GM18499 (cell line): ENCODE results near the gene TEDC2.

ENCODE experiments used
- ATAC-seq: cut with Tn5 transposase; IDR thresholded peaks from one replicate; pipeline ENCODE4 v1.9.1; 2021; ENCODE audit warnings: moderate number of reproducible peaks; ENCODE audit not compliant: insufficient read depth, unreplicated experiment

The TEDC2 gene

DNA sequence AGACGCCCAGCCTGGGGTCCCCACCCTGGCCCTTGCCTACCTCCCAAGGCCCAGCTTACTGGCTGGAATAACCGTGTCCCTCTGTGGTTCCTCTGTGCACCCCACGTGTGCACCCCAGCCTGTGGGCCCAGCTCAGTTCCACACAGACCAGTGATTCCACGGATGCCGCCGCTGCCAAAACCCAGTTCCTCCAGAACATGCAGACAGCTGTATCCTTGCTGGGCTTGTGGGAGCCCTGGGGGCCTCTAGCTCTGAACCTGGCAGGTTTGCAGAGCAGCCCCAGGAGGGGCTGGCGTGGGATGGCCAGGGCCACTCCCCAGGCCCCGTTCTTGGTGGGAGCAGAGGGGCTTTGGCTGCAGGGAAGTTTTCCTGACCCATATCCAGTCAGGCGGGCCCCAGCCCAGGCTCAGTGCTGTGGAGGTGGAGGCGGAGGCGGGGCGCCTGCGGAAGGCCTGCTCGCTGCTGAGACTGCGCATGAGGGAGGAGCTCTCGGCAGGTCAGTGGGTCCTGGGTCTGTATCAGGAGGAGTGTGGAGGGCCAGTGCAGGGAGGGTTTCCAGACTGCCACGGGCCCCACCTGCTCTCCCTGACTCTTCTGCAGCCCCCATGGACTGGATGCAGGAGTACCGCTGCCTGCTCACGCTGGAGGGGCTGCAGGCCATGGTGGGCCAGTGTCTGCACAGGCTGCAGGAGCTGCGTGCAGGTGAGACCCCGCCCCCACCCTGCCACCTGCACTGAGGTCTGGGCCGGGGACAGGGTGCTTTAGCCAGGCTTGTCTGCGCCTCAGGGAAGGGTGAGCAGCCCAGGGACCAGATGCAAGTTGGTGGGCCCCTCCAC lies 2.3 kb downstream of the TEDC2 start:
- ATAC-seq: no peak

DNA sequence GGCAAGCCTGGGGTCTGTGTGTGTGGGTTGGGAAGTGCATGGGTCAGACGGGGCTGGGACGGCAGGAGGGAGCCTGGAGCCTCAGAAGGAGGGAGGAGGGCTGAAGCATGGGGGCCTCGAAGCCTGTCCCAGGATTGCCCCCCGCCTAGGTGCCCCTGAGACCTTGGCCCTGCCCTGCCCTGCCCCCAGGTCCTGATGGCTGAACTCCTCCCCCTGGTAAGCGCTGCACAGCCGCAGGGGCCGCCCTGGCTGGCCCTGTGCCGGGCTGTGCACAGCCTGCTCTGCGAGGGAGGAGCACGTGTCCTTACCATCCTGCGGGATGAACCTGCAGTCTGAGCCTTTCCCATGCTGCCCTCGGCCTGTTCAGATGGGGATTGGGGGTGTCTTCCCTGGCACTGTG lies 4.4 kb downstream of the TEDC2 start:
- no peak for ATAC-seq

DNA sequence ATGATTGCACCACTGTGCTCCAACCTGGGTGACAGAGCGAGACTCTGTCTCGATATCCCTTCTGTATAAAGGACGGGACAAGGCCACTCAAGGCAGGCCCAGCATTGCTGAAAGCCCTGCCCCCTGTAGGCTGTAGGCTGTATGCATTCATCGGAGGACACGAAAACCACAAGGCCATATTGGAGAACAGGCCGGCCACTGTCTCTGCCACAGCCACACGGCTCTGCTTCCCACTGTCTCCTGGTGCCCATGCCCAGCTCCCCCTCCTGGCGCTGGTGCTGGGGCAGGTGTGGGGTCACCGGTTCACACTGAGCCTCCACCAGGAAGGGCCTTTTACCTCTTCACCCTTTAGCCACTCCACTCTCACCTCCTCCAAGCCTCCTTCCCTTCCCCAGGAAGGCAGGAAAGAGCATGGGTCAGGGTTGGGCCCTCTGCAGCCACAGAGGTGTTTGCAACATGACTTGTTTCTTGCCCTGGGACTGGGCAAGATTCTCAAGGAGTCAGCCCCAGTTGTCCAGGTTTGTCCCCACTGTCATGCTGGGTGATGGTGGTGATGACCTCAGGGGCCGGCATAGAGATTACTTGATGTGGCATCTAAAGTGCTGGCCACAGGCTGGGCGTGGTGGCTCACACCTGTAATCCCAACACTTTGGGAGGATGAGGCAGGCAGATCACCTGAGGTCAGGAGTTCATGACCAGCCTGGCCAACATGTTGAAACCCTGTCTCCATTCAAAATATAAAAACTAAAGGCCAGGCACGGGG lies 5.9 kb downstream of the TEDC2 start:
- ATAC-seq: no peak

DNA sequence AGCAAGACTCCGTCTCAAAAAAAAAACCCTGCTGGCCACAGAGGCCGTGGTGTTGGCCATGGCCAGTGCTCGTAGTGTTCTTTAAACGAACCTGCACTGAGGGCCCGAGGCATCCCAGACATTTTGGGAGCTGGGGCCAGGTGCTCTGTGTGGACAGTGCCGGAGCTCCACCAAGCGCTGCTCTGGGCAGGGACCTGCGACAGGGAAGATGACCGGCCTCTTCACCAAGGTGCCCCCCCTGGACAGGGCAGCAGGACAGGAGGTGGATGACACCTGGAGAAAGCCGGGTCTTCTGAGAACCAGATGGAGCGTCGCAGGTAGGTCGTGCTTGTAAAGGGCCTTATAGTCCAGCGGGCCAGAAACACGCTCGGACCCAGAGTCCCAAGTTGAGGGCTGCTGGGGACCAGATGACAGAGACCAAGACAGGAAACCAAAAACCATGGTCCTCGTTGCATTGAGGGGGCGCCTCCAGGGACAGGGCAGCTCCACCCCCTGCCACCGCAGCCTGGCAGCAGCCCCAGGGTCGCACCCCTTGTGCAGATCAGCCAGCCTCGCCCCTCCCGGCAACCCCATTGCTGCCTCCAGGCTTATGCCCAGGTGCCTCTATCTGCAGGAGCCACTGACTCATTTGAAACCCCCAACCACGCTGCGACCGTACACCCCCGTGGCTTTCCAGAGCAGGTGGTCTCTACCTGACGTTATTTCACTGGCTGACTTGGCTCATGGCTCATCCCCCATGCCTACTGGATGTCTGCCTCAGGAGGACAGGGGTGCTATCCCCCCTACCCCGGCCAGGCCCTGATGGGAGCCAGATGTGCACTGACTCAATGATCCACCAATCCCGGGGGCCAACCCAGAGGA lies 7.0 kb downstream of the TEDC2 start:
- ATAC-seq: no peak

DNA sequence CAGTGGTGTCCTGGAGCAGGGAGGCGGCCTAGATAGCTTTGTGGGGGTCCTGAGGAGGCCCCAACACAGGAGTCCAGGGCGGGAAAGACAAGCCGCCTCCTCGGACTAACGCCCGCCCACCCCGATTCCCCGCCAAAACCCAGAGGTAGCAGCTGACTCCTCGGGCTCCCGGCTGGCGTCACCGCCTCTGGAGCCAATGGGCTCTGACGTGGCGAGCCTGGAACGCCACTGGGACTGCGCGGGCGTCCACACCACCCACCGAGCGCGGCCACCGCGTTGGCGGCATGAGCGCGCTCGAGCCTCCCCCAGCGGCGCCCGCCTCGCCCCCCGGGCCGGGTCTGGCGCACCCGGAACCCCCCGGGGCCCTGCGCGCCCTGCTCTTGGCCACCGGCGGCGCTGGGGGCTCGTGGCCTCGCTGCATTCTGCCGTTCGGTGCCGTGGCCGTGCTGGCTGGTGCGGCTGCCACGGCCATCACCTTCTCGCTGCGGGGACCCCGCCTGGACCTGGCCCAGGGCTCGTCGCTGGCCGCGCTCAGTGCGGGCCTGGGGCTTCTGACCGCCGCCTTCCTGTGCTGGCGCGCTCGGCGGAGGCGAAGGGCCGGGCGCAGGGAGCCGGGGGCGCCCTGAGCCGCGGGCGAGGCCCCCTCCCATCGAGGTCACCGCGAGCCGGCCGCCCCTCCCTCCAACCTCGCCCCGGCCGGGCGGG lies 7.8 kb downstream of the TEDC2 start:
- ATAC-seq: no peak

DNA sequence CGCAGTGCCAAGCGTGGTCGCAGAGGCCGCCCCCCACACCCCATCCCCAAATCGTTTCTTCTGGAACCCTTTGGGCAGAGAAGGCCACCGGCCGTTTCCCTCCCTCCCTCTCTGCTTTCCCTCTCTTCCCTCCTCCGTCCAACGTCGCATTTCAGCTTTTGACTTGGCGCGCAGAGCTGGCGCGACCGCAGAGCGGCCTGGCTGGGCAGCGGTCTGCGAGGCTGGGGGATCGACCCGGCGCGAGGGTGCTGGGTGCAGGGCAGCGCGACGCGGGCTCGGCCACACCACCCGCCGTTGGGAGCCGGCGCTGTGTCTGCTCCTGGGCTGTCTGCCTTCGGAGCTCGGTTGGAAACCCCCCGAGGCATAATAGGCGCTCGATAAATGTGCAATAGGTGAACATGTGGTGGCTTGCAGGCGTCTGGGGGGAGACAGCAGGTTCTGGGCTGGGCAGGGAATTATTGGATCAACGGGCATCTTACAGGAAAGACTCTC lies 8.4 kb downstream of the TEDC2 start:
- ATAC-seq: no peak

DNA sequence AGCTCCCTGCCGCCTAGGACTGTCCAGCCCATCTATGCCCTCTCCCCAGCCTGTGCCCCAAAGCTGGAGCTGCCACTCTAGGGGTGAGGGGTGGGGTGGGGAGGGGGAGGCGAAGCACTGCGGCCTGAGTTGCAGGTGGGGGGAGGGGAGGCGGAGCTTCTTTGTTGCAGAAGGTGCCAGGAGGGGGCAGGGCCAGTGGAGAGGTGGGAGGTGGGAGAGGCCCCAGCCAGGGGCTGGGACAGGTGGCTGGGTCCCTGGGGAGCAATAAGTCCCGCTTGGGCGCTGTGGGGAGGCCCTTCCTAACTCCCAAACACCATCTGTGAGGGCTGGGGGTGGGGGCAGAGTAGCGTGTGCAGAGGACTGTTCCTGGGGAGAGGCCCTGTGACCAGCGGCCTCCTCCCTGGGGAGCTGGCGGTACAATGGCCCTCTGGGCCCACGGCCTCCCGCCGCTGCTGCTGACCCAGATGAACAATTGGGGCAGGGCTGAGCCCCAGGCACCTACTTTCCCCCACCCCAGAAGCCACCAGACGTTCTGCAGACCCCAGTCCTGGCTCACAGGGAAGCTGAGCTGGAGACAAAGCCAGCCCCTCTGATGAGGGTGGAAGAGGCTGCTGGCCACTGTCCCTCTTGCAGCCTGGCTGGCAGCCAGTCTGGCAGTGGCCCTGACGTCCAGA lies 9.0 kb downstream of the TEDC2 start:
- ATAC-seq: no peak

DNA sequence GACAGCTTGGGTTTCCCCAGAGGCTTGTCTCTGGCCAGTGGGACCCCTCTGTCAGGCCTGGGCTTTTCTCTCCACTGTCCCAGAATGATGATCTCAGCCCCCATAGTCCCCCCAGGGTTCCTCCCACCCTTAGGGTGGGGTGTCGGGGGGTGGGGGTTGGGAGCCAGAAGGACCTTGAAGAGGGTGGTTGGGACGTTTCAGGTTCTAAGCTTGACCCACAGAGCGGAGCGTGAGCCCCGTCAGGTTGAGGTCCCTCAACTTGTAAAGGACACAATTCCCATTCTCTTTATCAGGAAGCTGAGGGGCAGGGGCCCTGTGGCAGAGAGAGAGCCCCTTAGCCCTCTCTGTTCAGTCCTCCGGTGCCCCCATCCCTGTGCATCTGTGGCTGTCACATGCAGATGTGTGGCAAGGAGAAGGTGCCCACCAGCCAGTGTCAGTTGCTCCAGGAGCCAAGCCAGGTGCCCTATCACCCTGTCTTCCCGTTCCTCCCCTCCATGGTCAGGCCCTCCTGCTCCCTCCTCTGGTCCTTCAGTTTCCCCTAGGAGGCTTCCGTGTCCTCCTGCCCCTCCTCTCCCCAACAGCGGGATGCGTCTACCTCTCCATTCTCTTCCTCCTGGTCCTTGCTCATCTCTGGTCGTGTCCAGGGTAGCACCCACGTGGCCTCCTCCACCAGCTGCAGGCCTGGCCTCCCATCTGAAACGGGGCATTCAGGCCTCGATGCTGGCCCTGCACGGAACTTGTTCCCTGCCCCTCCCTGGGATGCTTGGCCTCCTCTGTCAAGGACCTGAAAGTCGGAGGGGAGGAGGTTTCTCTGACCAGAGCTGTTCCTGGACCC lies 9.7 kb downstream of the TEDC2 start:
- no peak for ATAC-seq

DNA sequence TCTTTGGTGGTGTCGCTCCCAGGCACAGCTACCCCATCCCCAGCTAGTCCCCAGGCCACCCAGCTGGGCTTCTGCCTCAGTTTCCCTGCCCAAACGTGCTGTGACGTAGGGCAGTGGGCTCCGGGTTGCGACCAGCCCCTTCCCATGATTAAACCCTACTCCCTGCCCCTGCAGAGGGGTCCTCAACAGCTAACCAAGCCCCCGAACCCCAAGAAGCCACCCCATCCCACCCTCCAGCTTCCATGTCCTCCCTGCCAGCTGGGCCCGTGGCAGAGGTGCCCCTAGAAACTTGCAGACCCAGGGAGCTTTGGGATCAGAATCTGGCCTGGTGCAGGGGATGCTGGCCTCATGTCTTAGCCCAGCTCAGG lies 10.3 kb downstream of the TEDC2 start:
- ATAC-seq: no peak

DNA sequence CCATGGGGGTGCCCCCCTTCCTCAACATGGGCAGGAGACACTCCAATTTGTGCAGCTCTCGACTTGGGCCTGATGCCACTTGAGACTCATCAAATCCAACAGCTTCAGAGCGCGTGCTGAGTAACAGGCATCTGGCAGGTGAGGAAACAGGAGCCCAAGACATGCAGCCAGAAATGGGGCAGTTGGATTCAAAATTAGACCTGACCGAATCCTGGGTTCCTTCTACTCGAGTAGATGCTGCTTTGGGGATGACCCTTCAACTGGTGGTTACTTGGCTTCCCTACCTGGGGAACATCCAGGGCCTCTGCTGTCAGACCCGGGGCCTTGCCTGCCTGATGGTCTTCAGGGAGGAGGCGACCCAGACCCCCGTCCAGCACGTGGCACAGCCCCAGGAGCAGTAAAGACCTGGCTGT lies 10.7 kb downstream of the TEDC2 start:
- ATAC-seq: no peak

DNA sequence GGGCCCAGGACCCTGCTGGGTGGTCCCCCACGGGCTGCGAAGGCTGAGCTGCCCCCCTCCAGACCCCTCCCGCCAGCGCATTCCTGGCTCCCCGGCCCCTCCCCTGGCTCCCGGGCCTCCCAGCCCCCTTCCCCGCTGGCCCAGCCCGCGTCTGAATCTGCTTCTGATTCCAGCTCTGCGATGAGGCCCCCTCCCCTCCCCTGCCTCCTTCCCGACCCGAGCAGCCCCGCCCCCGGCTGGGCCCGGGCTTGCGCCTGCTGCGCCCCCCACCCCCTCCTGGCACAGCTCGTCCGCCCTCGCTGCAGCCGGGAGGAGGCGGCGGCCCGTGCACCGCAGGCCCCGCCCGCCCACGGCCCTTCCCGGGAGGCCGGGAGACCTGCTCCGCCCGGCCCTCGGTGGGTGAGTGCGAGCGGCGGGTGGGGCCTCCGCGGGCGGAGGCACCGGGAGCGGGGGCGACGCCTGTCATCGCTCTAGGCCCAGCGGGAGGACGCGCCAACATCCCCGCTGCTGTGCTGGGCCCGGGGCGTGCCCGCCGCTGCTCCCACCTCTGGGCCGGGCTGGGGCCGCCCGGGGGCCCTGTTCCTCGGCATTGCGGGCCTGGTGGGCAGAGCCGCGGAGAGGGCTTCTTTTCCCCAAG lies 11.2 kb downstream of the TEDC2 start, which contains the start of gene NTN3:
TSS of gene NTN3 (plus strand) at position 282 of the 637 bp plus-strand sequence. CDS start 405 bp downstream, outside the sequence.
- no peak for ATAC-seq

DNA sequence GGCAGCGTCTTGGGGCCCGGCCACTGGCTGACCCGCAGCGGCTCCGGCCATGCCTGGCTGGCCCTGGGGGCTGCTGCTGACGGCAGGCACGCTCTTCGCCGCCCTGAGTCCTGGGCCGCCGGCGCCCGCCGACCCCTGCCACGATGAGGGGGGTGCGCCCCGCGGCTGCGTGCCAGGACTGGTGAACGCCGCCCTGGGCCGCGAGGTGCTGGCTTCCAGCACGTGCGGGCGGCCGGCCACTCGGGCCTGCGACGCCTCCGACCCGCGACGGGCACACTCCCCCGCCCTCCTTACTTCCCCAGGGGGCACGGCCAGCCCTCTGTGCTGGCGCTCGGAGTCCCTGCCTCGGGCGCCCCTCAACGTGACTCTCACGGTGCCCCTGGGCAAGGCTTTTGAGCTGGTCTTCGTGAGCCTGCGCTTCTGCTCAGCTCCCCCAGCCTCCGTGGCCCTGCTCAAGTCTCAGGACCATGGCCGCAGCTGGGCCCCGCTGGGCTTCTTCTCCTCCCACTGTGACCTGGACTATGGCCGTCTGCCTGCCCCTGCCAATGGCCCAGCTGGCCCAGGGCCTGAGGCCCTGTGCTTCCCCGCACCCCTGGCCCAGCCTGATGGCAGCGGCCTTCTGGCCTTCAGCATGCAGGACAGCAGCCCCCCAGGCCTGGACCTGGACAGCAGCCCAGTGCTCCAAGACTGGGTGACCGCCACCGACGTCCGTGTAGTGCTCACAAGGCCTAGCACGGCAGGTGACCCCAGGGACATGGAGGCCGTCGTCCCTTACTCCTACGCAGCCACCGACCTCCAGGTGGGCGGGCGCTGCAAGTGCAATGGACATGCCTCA lies 12.0 kb downstream of the TEDC2 start:
- ATAC-seq: no peak

DNA sequence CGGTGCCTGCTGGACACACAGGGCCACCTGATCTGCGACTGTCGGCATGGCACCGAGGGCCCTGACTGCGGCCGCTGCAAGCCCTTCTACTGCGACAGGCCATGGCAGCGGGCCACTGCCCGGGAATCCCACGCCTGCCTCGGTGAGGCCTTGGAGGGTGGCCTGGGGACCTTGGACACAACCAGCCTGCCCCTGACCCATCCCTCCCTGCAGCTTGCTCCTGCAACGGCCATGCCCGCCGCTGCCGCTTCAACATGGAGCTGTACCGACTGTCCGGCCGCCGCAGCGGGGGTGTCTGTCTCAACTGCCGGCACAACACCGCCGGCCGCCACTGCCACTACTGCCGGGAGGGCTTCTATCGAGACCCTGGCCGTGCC lies 12.6 kb downstream of the TEDC2 start:
- no peak for ATAC-seq

DNA sequence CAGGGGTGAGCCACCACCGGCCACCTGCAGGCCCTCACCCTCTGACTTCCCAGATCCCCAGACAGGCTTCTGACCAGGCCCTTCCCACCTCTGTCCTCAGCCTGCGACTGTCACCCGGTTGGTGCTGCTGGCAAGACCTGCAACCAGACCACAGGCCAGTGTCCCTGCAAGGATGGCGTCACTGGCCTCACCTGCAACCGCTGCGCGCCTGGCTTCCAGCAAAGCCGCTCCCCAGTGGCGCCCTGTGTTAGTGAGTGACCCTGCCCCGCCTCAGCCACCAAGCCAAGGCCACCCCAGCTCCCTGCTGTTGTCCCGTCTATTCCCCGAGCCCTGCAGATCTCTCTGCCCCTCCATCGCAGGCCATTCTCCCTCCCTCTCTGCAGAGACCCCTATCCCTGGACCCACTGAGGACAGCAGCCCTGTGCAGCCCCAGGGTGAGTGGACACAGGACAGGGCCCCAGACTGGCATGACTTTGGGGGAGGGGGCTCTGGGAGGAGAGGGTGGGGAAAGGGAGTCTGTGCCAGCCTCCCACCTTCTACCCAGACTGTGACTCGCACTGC lies 13.1 kb downstream of the TEDC2 start:
- ATAC-seq: no peak

DNA sequence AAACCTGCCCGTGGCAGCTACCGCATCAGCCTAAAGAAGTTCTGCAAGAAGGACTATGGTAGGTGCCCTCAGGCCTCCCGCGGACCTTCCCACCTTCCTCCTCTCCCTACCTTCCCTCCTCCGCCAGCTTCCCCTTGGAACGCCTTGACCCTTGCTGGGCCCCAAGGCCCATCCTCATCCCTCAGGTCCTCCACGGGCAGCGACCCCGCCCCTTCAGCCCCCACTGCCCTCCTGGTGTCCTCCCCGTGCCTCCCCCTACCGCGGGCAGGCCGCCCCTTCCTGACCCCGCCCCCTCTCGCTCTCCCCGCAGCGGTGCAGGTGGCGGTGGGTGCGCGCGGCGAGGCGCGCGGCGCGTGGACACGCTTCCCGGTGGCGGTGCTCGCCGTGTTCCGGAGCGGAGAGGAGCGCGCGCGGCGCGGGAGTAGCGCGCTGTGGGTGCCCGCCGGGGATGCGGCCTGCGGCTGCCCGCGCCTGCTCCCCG lies 13.6 kb downstream of the TEDC2 start:
- ATAC-seq: no peak

DNA sequence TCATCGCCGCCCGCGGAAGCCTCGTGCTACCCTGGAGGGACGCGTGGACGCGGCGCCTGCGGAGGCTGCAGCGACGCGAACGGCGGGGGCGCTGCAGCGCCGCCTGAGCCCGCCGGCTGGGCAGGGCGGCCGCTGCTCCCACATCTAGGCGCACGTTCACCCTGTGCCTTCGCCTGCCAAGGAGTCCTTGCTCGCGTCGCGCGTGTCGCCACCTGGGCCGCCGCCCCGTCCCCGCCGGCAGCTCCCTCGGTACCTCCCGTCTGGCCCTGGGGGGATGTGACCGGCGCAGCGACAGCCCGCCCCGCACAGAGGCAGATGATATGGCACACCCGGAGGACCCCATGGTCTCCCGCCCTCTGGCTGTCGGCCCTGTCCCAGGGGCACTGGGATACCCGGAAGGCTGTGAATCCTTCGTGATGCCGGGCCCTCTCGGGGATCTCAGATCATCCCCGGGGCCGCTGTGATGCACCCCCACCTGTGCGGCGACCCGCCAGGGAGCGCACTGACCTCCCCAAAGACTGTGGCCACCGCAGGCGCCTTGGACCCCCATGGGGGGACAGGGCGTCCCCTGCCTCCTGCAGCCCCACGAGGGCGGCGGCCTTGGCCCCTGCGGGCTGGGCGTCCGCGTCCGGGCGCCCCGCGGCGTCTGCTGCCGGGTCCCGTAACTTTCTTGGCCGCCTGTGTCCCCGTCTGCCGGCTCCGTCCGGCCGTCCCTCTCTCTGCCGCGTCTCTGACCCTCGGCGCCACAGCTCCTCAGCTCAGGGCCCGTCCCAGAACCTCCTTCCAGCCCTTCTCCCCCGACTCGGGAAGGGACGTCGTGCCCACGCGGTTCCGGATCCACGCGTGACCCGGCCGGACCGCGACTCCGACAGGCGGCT lies 14.3 kb downstream of the TEDC2 start:
- no peak for ATAC-seq
